H1 (cell line): ENCODE results near the gene PRDM5. TPM values are rescaled to one million over a fixed set of nuclear protein-coding genes. Genes with fewer than 3 reads are reported as not detected.

ENCODE experiments used
- HDAC2 ChIP-seq, 2 experiments: fragments of 300-600 bp in 1 of 2; sonication (generic) in 1 of 2; IDR thresholded peaks; 2 replicates each; pipeline ENCODE4 v1.6.1; 2011 to 2012; ENCODE audit warnings: low read depth in 2 of 2, low read length in 2 of 2, mild to moderate bottlenecking in 2 of 2, moderate library complexity in 2 of 2, borderline replicate concordance in 1 of 2, inconsistent platforms in 1 of 2
- RBBP5 ChIP-seq: IDR thresholded peaks from 2 replicates; pipeline ENCODE4 v1.7.1; 2012; ENCODE audit warnings: low read depth, mild to moderate bottlenecking, inconsistent platforms, low read length, moderate library complexity, borderline replicate concordance
- SP1 ChIP-seq: IDR thresholded peaks from 2 replicates; pipeline ENCODE4 v1.6.1; 2011; ENCODE audit warnings: low read depth, low read length
- polyA plus RNA-seq, 7 experiments: library from polyadenylated mRNA; depleted of rRNA in 3 of 7; stranded (reverse) in 5 of 7; unstranded in 2 of 7; fragments of >200 nt in 5 of 7; fragments of 200-250 nt in 2 of 7; gene quantifications; 1 replicate in 5 of 7; 2 replicates in 1 of 7; 4 replicates in 1 of 7; pipeline versions ENCODE4 v1.2.1 to v1.2.3, GENCODE V29; 2011 to 2013; ENCODE audit warnings: missing spikeins in 2 of 7, mixed read lengths in 2 of 7
- total RNA-seq: library from RNA; stranded (reverse); fragmentation: NEBNext Ultra II Directional; extraction: Animal tissue kit (Norgen Biotek cat#: 25700); gene quantifications from 2 replicates; pipeline ENCODE4 v1.2.1, GENCODE V29; 2021
- TF ChIP-seq, protein P1 (sequence below): IDR thresholded peaks from 2 replicates; pipeline ENCODE4 v1.6.1; 2012; ENCODE audit warnings: inconsistent platforms

Gene PRDM5
- total and polyA plus RNA-seq, 2 of the 8 experiments (the other 6 are each of a cell fraction or from before 2014, with no cell fraction given), result 8.2 to 23.4 TPM

DNA sequence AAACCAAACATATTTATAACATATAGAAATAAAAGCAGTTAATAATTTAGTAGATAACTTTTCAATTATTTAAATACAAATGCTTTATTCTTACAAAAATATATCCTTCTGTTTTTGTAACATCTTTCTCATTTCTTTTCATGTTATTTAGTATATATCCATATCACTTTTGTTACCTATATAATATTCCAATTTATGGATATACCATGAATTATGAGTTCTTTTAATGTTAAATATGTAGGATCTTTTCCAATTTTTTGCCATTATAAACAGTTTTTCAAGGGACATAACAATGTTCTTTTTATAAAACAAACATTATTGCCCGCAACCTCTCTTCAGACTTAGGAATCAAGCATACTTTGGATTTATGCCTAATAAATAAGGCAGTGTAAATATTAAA, 151.6 kb downstream of the PRDM5 start (continued):
- TF ChIP-seq SP1 (no peak), RBBP5 (no peak), HDAC2 (IDR thresholded peaks at IDR 0.05; ENCODE audit: borderline replicate concordance in 1 of 2, low read depth in 2 of 2, low read length in 2 of 2) (no peak)
- TF ChIP-seq, protein P1, sequence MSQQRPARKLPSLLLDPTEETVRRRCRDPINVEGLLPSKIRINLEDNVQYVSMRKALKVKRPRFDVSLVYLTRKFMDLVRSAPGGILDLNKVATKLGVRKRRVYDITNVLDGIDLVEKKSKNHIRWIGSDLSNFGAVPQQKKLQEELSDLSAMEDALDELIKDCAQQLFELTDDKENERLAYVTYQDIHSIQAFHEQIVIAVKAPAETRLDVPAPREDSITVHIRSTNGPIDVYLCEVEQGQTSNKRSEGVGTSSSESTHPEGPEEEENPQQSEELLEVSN, result no peak
